COLO668 (cell line): ENCODE measurements around the gene CRACR2B.
A peak's percentile ranks its signal among the peaks of the same experiment; 100 is the strongest.

Experiments
- DNase-seq: peaks from one replicate; lab custom pipeline; 2025; ENCODE audit not compliant: unreplicated experiment; lab: John Stamatoyannopoulos, UW

Gene CRACR2B

DNA sequence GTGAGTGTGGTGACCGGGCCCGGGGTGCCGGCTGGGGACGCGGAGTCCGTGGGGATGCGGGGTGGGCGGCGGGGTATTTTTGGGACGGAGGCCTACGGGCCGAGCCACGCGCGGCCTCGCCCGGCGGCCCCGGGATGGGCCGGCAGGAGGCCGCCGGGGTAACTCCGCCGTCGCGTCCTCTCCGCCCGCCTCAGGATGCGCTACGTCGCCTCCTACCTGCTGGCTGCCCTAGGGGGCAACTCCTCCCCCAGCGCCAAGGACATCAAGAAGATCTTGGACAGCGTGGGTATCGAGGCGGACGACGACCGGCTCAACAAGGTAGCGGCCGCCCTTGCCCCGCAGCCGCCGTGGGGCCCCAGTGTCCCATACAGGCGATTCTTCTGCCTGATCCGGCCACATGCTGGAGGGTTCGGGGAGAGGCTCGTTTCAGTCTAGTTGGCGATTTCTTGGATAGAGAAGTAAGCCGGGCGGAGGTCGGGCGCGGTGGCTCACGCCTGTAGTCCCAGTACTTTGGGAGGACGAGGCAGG lies 17.6 kb upstream of the CRACR2B start:
- DNase-seq, result no peak

- no peak for DNase-seq
These were observed 16.1 kb upstream of the CRACR2B start for GRCh38 chr11:811446-812245.

- DNase-seq, result no peak
These were observed 15.3 kb upstream of the CRACR2B start for GRCh38 chr11:812390-812789.

GRCh38 chr11:813072-813455 lies 14.7 kb upstream of the CRACR2B start:
- DNase-seq, result no peak

DNA sequence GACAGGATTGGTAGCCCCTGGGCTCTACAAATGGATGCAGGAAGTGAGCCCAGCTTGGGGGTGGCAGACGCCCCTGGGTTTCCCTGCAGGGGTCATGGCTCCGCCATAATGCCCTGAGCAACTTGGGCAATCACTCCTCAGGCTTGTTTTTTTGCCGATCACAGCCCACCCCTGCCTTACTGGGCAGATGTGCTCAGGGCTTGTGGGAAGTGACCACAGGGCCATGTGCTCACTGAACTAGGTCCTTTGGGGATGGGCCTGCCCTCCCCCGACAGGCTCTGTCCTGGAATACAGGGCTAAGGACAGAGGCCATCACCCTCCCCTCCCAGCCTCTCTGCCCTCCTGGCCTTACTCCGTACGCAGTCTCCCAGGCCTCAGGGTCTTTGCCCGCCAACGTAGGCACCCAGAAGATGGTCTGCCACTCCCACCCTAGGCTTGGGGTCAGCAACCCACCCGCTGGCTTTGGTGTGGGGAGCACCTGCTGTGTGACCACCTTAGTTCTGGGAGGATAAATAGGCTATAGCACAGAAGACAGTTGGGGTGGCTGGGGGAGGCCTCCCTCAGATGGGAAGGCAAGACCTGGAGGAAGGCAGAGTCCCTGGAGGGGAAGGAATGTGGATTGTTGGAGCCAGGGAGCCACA lies 14.1 kb upstream of the CRACR2B start:
- DNase-seq, result no peak

DNA sequence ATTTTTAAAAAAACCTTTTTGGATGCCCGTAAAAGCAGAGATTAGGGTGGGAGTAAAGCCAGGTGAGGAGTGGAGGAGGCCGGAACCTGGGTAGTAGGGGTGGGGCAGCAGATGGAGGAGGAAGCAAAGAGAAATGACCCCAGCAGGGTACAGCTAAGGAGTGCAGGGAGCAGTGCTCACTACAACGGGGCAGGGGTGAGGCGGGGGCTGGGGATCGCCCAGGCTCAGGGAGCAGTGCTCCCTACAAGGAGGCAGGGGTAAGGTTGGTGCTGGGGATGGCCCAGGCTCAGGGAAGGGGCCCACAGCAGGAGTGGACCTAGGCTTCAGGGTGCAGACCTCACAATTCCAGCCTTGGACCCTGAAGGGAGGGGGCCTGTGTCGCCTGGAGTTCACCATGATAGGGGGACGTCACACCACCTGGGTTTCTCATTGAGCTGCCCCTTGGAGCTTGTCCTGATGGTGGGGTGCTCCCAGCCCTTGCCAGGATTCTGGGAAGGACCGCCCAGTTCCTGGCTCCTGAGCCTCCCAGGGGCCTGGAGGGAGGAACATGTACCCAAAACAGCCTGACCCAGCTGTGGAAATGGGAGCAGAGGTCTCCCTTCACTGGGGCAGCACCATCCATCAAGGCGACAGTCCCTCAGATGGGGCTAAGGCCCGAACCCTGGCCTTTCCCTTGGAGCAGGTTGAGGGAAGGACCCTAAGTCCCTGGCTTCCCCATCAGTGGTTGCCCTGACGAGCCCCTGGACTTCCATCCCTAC lies 11.9 kb upstream of the CRACR2B start:
- no peak for DNase-seq

DNA sequence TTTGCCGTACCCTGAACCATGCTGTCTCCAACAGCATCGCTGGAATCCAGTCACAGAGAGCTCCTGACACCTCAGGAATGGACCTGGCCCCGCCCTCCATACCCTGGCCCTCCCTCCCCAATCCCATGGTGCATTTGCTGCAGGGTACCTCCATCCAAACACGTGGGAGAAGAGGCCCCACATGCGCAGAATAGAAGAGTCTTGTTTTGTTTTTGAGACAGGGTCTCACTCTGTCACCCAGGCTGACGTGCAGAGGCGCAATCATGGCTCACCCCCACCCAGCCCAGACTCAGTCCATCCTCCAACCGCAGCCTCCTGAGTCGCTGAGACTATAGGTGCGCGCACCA lies 11.3 kb upstream of the CRACR2B start:
- DNase-seq, result no peak

DNA sequence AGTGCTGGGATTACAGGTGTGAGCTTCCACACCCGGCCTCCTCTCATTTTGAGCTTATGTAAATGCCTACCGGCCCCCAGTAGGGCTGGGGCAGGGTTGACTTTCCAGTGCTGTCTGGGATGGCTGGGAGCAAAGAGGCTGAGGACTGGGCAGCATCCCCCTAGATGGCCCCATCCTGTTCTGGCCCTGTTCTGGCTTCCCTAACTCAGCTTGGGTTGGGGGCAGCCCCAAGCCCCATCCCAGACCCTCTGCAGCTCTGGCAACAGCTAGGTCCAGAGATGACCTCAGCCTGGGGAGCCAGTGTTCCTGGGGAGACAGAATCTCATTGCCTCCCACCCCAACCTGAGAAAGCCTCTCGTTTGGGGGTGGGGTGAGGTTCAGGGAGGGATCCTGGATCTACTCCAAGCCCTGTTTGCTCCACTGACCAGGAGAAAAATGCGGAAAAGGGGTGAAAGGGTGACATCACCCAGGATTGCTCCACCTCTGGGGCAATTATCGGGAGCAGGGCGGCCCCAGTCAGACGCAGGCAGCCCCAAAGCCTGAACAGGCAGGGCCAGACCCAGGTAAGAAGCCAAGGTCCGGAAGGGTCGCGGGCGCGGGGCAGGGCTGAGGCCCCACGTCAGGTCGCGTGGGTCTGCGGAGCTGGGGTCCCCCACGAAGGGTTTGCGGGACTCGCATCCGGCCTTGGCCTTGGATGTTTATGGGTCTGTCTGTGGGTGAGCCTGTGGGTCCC lies 9.2 kb upstream of the CRACR2B start, which contains the start of gene PNPLA2:
PNPLA2 (plus strand) TSS at position 519 of the 733 bp plus-strand sequence. CDS start 805 bp downstream, outside the sequence.
- no peak for DNase-seq

DNA sequence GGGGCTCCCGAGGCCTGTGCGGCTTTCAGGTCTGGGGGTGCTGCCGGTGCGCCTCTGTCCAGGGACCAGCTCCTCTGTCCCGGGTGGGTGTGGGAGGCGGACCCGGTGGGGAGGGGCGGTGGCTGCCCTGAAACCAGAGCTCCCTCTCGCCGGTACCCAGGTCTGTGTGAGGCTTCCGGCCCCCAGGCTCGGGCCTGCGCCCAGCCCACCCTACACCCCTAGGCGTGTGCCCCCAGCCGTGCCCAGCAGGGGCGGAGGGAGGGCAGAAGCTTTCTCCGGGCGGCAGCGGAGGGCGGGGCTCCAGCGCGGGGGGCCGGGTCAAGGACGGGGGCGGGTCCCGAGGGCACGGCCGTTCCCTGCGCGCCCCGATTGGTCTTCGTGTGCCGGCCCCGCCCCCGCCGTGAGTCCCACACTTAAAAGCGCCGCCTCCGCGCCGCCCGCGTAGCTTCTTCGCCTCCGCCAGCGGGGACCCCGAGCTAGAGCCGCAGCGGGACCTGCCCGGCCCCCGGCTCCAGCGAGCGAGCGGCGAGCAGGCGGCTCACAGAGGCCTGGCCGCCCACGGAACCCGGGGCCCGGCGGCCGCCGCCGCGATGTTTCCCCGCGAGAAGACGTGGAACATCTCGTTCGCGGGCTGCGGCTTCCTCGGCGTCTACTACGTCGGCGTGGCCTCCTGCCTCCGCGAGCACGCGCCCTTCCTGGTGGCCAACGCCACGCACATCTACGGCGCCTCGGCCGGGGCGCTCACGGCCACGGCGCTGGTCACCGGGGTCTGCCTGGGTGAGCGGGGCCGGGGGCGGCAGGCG lies 8.4 kb upstream of the CRACR2B start:
- DNase-seq, result peak; percentile 84

DNA sequence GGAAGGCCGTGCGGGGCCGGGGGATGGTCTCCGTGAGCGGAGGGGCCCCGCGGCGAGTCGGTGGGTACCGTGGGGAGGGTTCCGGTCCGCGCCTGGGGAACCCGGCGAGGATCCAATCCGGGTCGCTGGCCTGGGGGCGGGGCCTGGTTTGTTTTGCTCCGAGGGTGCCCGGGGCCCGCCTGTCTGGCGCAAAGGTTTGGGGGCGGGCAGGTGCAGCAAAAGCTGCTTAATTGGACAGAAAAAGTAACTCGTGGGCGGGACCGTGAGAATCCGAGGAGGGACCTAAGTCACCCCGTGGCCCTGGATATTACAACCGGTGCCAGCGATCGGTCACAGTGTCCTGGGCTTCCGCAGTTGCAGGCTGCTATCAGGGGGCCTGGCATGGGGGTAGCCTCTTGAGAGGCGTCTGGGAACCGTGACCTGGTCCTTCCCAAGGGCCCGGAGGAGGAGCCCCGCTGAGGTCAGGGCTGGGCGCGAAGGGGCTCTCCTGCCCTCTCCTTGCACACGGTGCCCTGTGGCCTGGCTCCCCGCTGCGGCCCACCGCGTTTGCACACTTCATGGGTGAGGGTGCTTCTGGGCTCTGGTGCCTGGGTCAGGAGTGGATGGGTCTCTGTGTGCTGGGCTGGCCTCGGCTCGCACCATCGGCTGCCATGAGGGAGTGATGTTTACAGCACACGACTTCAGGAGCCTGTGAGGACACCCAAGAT lies 7.6 kb upstream of the CRACR2B start:
- DNase-seq, result peak; percentile 73

- no peak for DNase-seq
These were observed 6.8 kb upstream of the CRACR2B start for GRCh38 chr11:820655-821511.

- DNase-seq, result no peak
These were observed 6.0 kb upstream of the CRACR2B start for GRCh38 chr11:821512-822371.

DNA sequence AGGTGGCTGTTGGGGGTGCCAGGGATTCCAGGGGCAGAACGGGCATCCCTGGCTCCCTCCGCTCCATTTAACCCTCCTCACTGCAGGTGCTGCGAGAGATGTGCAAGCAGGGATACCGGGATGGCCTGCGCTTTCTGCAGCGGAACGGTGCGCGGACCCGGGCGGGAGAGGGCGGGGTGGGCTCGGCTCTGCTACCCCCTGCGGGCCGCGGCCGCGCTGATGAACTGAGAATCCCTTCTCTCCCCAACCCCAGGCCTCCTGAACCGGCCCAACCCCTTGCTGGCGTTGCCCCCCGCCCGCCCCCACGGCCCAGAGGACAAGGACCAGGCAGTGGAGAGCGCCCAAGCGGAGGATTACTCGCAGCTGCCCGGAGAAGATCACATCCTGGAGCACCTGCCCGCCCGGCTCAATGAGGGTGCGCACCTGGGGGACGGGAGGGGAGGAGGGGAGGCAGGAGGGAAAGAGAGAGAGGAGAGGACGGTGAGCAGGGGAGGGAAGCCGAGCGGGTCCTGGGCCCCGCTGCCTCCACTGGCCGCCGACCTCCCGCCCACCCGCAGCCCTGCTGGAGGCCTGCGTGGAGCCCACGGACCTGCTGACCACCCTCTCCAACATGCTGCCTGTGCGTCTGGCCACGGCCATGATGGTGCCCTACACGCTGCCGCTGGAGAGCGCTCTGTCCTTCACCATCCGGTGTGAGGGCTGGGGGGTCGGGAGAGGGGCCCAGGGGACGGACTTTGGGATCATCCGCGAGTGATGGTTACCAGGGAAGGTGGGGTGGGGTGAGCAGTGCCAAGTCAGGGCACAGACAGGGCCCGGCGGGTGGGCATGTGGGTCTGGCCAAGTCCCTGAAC lies 4.1 kb upstream of the CRACR2B start:
- DNase-seq, result peak; percentile 55

GRCh38 chr11:824292-824880 lies 3.3 kb upstream of the CRACR2B start:
- DNase-seq, result peak; percentile 76

- peak; percentile 46 for DNase-seq
These were observed 2.8 kb upstream of the CRACR2B start for GRCh38 chr11:824942-825341.
